Stomach (tissue), 9 donors: ENCODE data around the gene PPP2R5C. TPM values are rescaled to one million over a fixed set of nuclear protein-coding genes. Genes with fewer than 3 reads are reported as not detected.

Experiments
- DNase-seq, 2 donors: peaks; one replicate each; pipeline versions ENCODE4 v3.0.0 to v3.0.0-alpha.2; 2013 to 2019
- H3K27ac ChIP-seq, 5 donors: fragments of 200-600 bp in 4 of 5; sonication (generic) in 4 of 5; one replicate each; pipeline ENCODE4 v1.5.1; 2013 to 2019; ENCODE audit warnings: mild to moderate bottlenecking in 1 of 5, moderate library complexity in 1 of 5
- H3K27me3 ChIP-seq, 3 donors: fragments of 200-600 bp; sonication (generic); one replicate each; pipeline ENCODE4 v1.5.1; 2017 to 2019; ENCODE audit warnings: mixed run types in 1 of 3
- H3K36me3 ChIP-seq, 4 donors: fragments of 200-600 bp; sonication (generic); 1 replicate in 3 of 4; 2 replicates in 1 of 4; pipeline ENCODE4 v1.5.1; 2016 to 2019
- H3K4me1 ChIP-seq, 4 donors: fragments of 200-600 bp; sonication (generic); one replicate each; pipeline ENCODE4 v1.5.1; 2016 to 2019
- H3K4me3 ChIP-seq, 4 donors: fragments of 200-600 bp; sonication (generic) in 3 of 4; one replicate each; pipeline ENCODE4 v1.5.1; 2016 to 2019; ENCODE audit warnings: mild to moderate bottlenecking in 1 of 4
- H3K9me3 ChIP-seq, 4 donors: fragments of 200-600 bp; sonication (generic); one replicate each; pipeline ENCODE4 v1.5.1; 2016 to 2019
- CTCF ChIP-seq, 7 experiments: fragments of 450-650 bp in 4 of 7; fragments of 200-600 bp in 3 of 7; sonication (generic) in 3 of 7; IDR thresholded peaks; one replicate each; pipeline ENCODE4 v1.5.1; 2016 to 2019; ENCODE audit warnings: antibody characterized with exemption in 7 of 7, control low read depth in 2 of 7, mild to moderate bottlenecking in 1 of 7
- EP300 ChIP-seq: sonication (generic); formaldehyde crosslinking; IDR thresholded peaks from one replicate; pipeline ENCODE4 v1.6.1; 2017; ENCODE audit warnings: antibody characterized with exemption
- POLR2A ChIP-seq, 4 donors: fragments of 450-650 bp; IDR thresholded peaks; one replicate each; pipeline ENCODE4 v1.6.1; 2016; ENCODE audit warnings: antibody characterized with exemption in 4 of 4, control low read depth in 2 of 4, mild to moderate bottlenecking in 1 of 4, moderate library complexity in 1 of 4
- POLR2AphosphoS5 ChIP-seq, 3 donors: sonication (generic); formaldehyde crosslinking; IDR thresholded peaks; one replicate each; pipeline ENCODE4 v1.6.1; 2016; ENCODE audit warnings: antibody characterized with exemption in 3 of 3
- WGBS, 5 donors: extraction: QIAGEN DNeasy Blood & Tissue Kit in 3 of 5; methylation state at CpG; one replicate each; pipeline versions ENCODE4 v1.1.5 to v1.1.7; 2013 to 2018; 5-methylcytosine and 5-hydroxymethylcytosine counted together
- intact Hi-C: fragments of 100-400 bp; cut with DNase I; formaldehyde crosslinking; loops from one replicate; pipeline ENCODE4 v1.15.1; 2023; ENCODE audit warnings: low total_unique reads
- polyA plus RNA-seq, 3 donors: library from polyadenylated mRNA; stranded (reverse); fragments of 200-250 nt; gene quantifications; one replicate each; pipeline ENCODE4 v1.2.3, GENCODE V29; 2013
- total RNA-seq, 5 donors: library from RNA; depleted of rRNA; stranded (reverse); fragments of >200 nt; gene quantifications; one replicate each; pipeline versions ENCODE4 v1.1.0 to v1.2.3, GENCODE V29; 2014 to 2016
- donor health status: healthy with polysubstance abuse.
- donor health status: Bipolar disorder and iron deficiency.
- donor health status: healthy.

The PPP2R5C gene
- total and polyA plus RNA-seq, 8 donors = 19.7 to 175 (median 89.6) TPM

- Histone ChIP-seq H3K27ac (no peak overlapping the region), H3K9me3 (no peaks in the 10 kb centered on the region), H3K4me3 (no peak overlapping the region), H3K27me3 (no peaks in the 10 kb centered on the region), H3K36me3 (peaks cover 0 to 10% (median 0%) of the 10 kb centered on the region in 4 donors), H3K4me1 (peaks cover 0 to 13% (median 2%) of the 10 kb centered on the region in 4 donors)
- TF ChIP-seq CTCF (IDR thresholded peaks at IDR 0.05) (no peak), POLR2A (IDR thresholded peaks at IDR 0.05) (no peak), EP300 (no peak), POLR2AphosphoS5 (IDR thresholded peaks at IDR 0.05) (no peak)
- DNase-seq = no peak
- 77 to 82% (median 79%) methylated on average over 17 to 34 of the region's 34 CpGs for WGBS, 5 donors
- intact Hi-C loops = loop anchor here (5.0 kb wide), 1 partner anchor 142 kb away; no protein-coding TSS in a partner anchor
Observed at GRCh38 chr14:101955695-101956161, 194.2 kb downstream of the PPP2R5C start.

- DNase-seq = no peak
Observed at GRCh38 chr14:101956179-101956885, 194.8 kb downstream of the PPP2R5C start.

GRCh38 chr14:101957406-101958234, 196.1 kb downstream of the PPP2R5C start:
- H3K27me3 ChIP-seq = no peaks in the 10 kb centered on the region
- TF ChIP-seq EP300 (no peak), POLR2A (IDR thresholded peaks at IDR 0.05) (no peak), POLR2AphosphoS5 (IDR thresholded peaks at IDR 0.05) (no peak), CTCF (IDR thresholded peaks at IDR 0.05) (no peak)
- H3K4me3 ChIP-seq = no peak overlapping the region
- 68 to 83% (median 74%) methylated on average over 13 of the region's 13 CpGs for WGBS, 5 donors
- intact Hi-C loops = loop anchor here (5.0 kb wide), 1 partner anchor 140 kb away; no protein-coding TSS in a partner anchor
- no peaks in the 10 kb centered on the region for H3K9me3 ChIP-seq
- H3K27ac ChIP-seq = peak overlapping the region in 1 of 5 donors; percentile 46
- H3K4me1 ChIP-seq = peaks cover 8 to 28% (median 15%) of the 10 kb centered on the region in 4 donors
- no peak for DNase-seq
- peaks cover 0 to 10% (median 0%) of the 10 kb centered on the region in 4 donors for H3K36me3 ChIP-seq

More at GRCh38 chr14:101956179-101956885, 194.8 kb downstream of the PPP2R5C start:
- intact Hi-C loops = loop anchor here (5.0 kb wide), 1 partner anchor 141 kb away; no protein-coding TSS in a partner anchor
- Histone ChIP-seq H3K36me3 (peaks cover 0 to 10% (median 0%) of the 10 kb centered on the region in 4 donors), H3K9me3 (no peaks in the 10 kb centered on the region), H3K4me3 (no peak overlapping the region), H3K27ac (no peak overlapping the region), H3K27me3 (no peaks in the 10 kb centered on the region), H3K4me1 (peaks cover 0 to 16% (median 3%) of the 10 kb centered on the region in 4 donors)
- TF ChIP-seq POLR2AphosphoS5 (IDR thresholded peaks at IDR 0.05) (no peak), POLR2A (IDR thresholded peaks at IDR 0.05) (no peak), EP300 (no peak), CTCF (IDR thresholded peaks at IDR 0.05) (no peak)
- WGBS, 5 donors = 79 to 88% (median 84%) methylated on average over 21 to 25 of the region's 25 CpGs
